HepG2 (cell line): Measurements from ENCODE around the gene PSMC2. TPM values are rescaled to one million over a fixed set of nuclear protein-coding genes. Genes with fewer than 3 reads are reported as not detected.

Experiments
- EHMT2 ChIP-seq: fragments of 200-600 bp; sonication (generic); IDR thresholded peaks from 2 replicates; pipeline ENCODE4 v1.7.0; 2017; ENCODE audit warnings: antibody characterized with exemption, low read depth, low read length, borderline replicate concordance
- FOXJ3 ChIP-seq: sonication (generic); formaldehyde crosslinking; IDR thresholded peaks from 2 replicates; pipeline ENCODE4 v1.4.0; 2020; ENCODE audit warnings: missing genetic modification reagents, mild to moderate bottlenecking, borderline replicate concordance
- HMG20B ChIP-seq: conservative IDR thresholded peaks from 2 replicates; pipeline ENCODE4 v1.6.1; 2016; ENCODE audit warnings: missing genetic modification reagents, missing compliant biosample characterization
- KIAA2018 ChIP-seq: sonication (generic); formaldehyde crosslinking; IDR thresholded peaks from 2 replicates; pipeline ENCODE4 v1.5.0; 2020; ENCODE audit warnings: mild to moderate bottlenecking, missing genetic modification reagents, borderline replicate concordance
- MAFG ChIP-seq: sonication (generic); formaldehyde crosslinking; IDR thresholded peaks from 2 replicates; pipeline ENCODE4 v1.5.1; 2020; ENCODE audit warnings: mild to moderate bottlenecking, missing genetic modification reagents
- MBD4 ChIP-seq: IDR thresholded peaks from 2 replicates; pipeline ENCODE4 v1.6.1; 2012; ENCODE audit warnings: low read length, inconsistent platforms, borderline replicate concordance
- NKX3-1 ChIP-seq: sonication (generic); formaldehyde crosslinking; IDR thresholded peaks from 2 replicates; pipeline ENCODE4 v1.5.0; 2020; ENCODE audit warnings: missing genetic modification reagents
- PRPF4 ChIP-seq: fragments of 200-400 bp; formaldehyde crosslinking; IDR thresholded peaks from 2 replicates; pipeline ENCODE4 v1.6.1; 2016; ENCODE audit warnings: low read length, low read depth; ENCODE audit not compliant: poor library complexity, severe bottlenecking
- SIX4 ChIP-seq: sonication (generic); formaldehyde crosslinking; IDR thresholded peaks from 2 replicates; pipeline ENCODE4 v1.4.0; 2020; ENCODE audit warnings: missing genetic modification reagents
- SMYD3 ChIP-seq: sonication (generic); formaldehyde crosslinking; IDR thresholded peaks from 2 replicates; pipeline ENCODE4 v1.8.1; 2023; ENCODE audit warnings: mild to moderate bottlenecking, missing genetic modification reagents
- TAF15 ChIP-seq: fragments of 200-400 bp; formaldehyde crosslinking; IDR thresholded peaks from one replicate; pipeline ENCODE4 v1.6.1; 2018; ENCODE audit warnings: mild to moderate bottlenecking, low read depth, low read length; ENCODE audit not compliant: poor library complexity, severe bottlenecking
- ZNF10 ChIP-seq: sonication (generic); formaldehyde crosslinking; IDR thresholded peaks from 2 replicates; pipeline ENCODE4 v1.4.0; 2020; ENCODE audit warnings: mild to moderate bottlenecking, low read depth, missing genetic modification reagents, borderline replicate concordance
- ZNF138 ChIP-seq: sonication (generic); formaldehyde crosslinking; IDR thresholded peaks from 2 replicates; pipeline ENCODE4 v1.5.0; 2020; ENCODE audit warnings: mild to moderate bottlenecking, low read depth, missing genetic modification reagents
- ZNF253 ChIP-seq: sonication (generic); formaldehyde crosslinking; IDR thresholded peaks from 2 replicates; pipeline ENCODE4 v1.8.0; 2022; ENCODE audit warnings: mild to moderate bottlenecking, missing genetic modification reagents, borderline replicate concordance
- ZNF484 ChIP-seq: sonication (generic); formaldehyde crosslinking; IDR thresholded peaks from 2 replicates; pipeline ENCODE4 v1.5.1; 2020; ENCODE audit warnings: mild to moderate bottlenecking, low read depth, missing genetic modification reagents, borderline replicate concordance
- ZNF589 ChIP-seq: sonication (generic); formaldehyde crosslinking; conservative IDR thresholded peaks from 2 replicates; pipeline ENCODE4 v1.8.0; 2022; ENCODE audit warnings: mild to moderate bottlenecking, moderate library complexity, missing genetic modification reagents
- polyA plus RNA-seq, 8 experiments: library from polyadenylated mRNA; depleted of rRNA in 3 of 8; stranded (reverse) in 7 of 8; unstranded in 1 of 8; fragments of >200 nt; fragmentation: Illumina TruSeq in 4 of 8; extraction: Trizol in 4 of 8; gene quantifications; 2 replicates each; pipeline versions ENCODE4 v1.2.1 to v1.2.3, GENCODE V29; 2011 to 2016; ENCODE audit warnings: low read depth in 4 of 8, missing spikeins in 1 of 8, mixed read lengths in 1 of 8; ENCODE audit not compliant: insufficient read depth in 1 of 8
- total RNA-seq, 5 experiments: library from RNA; depleted of rRNA; stranded (reverse); fragments of >200 nt; fragmentation: Illumina TruSeq; extraction: Trizol; gene quantifications; 2 replicates each; pipeline ENCODE4 v1.2.3, GENCODE V29; 2016; ENCODE audit warnings: low read depth in 1 of 5
- TF ChIP-seq, protein P1 (sequence below): sonication (generic); formaldehyde crosslinking; IDR thresholded peaks from 2 replicates; pipeline ENCODE4 v1.9.0; 2021; ENCODE audit warnings: missing genetic modification reagents, borderline replicate concordance
- TF ChIP-seq, protein P2 (sequence below): sonication (generic); formaldehyde crosslinking; IDR thresholded peaks from 2 replicates; pipeline ENCODE4 v1.8.1; 2023; ENCODE audit warnings: mild to moderate bottlenecking, missing genetic modification reagents, borderline replicate concordance

PSMC2 gene
- total and polyA plus RNA-seq, 2 of the 13 experiments (the other 11 are each of a cell fraction or from before 2014, with no cell fraction given), result 89.9 to 181 TPM

DNA sequence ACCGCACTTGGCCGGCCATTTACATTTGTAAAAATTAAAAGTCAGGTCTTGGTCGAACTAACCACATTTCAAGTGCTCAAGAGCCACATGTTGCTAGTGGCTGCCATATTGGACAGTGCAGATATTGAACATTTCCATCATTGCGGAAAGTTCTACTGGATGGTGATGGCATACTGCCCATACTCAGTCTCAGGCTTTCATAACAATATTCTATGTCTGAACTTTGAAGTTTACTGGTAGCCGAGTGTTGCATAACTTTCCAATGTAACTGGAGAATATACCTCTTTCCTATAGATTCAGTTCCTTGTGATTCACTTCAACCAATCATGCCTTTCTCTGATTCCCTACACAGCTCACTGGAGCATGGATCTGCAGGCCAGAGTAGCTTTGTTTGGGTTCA is 43.7 kb downstream of the PSMC2 start (continued):
- no peak for TF ChIP-seq KIAA2018
- no peak for TF ChIP-seq MBD4
- TF ChIP-seq FOXJ3 (CRISPR knock-in tag), result no peak
- no peak for TF ChIP-seq ZNF484 (CRISPR knock-in tag)
- no peak for TF ChIP-seq TAF15
- TF ChIP-seq, protein P1, sequence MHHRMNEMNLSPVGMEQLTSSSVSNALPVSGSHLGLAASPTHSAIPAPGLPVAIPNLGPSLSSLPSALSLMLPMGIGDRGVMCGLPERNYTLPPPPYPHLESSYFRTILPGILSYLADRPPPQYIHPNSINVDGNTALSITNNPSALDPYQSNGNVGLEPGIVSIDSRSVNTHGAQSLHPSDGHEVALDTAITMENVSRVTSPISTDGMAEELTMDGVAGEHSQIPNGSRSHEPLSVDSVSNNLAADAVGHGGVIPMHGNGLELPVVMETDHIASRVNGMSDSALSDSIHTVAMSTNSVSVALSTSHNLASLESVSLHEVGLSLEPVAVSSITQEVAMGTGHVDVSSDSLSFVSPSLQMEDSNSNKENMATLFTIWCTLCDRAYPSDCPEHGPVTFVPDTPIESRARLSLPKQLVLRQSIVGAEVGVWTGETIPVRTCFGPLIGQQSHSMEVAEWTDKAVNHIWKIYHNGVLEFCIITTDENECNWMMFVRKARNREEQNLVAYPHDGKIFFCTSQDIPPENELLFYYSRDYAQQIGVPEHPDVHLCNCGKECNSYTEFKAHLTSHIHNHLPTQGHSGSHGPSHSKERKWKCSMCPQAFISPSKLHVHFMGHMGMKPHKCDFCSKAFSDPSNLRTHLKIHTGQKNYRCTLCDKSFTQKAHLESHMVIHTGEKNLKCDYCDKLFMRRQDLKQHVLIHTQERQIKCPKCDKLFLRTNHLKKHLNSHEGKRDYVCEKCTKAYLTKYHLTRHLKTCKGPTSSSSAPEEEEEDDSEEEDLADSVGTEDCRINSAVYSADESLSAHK (CRISPR knock-in tag), result no peak
- no peak for TF ChIP-seq ZNF138 (CRISPR knock-in tag)
- TF ChIP-seq, protein P2, sequence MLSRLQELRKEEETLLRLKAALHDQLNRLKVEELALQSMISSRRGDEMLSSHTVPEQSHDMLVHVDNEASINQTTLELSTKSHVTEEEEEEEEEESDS (CRISPR knock-in tag), result no peak
- TF ChIP-seq SIX4 (CRISPR knock-in tag), result peak; percentile 67; the same call in 1 of the 2 replicates
- no peak for TF ChIP-seq ZNF253
- no peak for TF ChIP-seq HMG20B (CRISPR knock-in tag)
- TF ChIP-seq EHMT2, result no peak
- no peak for TF ChIP-seq SMYD3 (CRISPR knock-in tag)
- no peak for TF ChIP-seq MAFG (CRISPR knock-in tag)
- no peak for TF ChIP-seq PRPF4
- TF ChIP-seq ZNF10 (CRISPR knock-in tag), result no peak
- TF ChIP-seq ZNF589 (CRISPR knock-in tag), result no peak
- TF ChIP-seq NKX3-1, result no peak
